Left forelimb (tissue), 1 donor: ENCODE results near the gene WDFY3.

Experiments
- DNase-seq: peaks from one replicate; pipeline ENCODE4 v3.0.0-alpha.2; 2018; ENCODE audit warnings: low spot score

Gene WDFY3

GRCh38 chr4:84912741-84913140 is 53.7 kb downstream of the WDFY3 start:
- no peak for DNase-seq

GRCh38 chr4:84908876-84909275 is 57.6 kb downstream of the WDFY3 start:
- no peak for DNase-seq

GRCh38 chr4:84907145-84907544 is 59.3 kb downstream of the WDFY3 start:
- DNase-seq = no peak

GRCh38 chr4:84905646-84906045 is 60.8 kb downstream of the WDFY3 start:
- DNase-seq = no peak

GRCh38 chr4:84901740-84902281 is 64.7 kb downstream of the WDFY3 start:
- no peak for DNase-seq

GRCh38 chr4:84901173-84901572 is 65.3 kb downstream of the WDFY3 start:
- DNase-seq = no peak

- no peak for DNase-seq
These were observed 66.9 kb downstream of the WDFY3 start for GRCh38 chr4:84899616-84900015.

- DNase-seq = no peak
These were observed 69.0 kb downstream of the WDFY3 start for GRCh38 chr4:84897516-84897915.

GRCh38 chr4:84895283-84895682 is 71.2 kb downstream of the WDFY3 start:
- DNase-seq = no peak

- DNase-seq = no peak
These were observed 71.9 kb downstream of the WDFY3 start for GRCh38 chr4:84894621-84895020.

- no peak for DNase-seq
These were observed 73.5 kb downstream of the WDFY3 start for GRCh38 chr4:84892950-84893349.

- no peak for DNase-seq
These were observed 78.7 kb downstream of the WDFY3 start for GRCh38 chr4:84887824-84888223.

GRCh38 chr4:84879651-84880200 is 86.8 kb downstream of the WDFY3 start:
- no peak for DNase-seq

- no peak for DNase-seq
These were observed 87.9 kb downstream of the WDFY3 start for GRCh38 chr4:84878546-84878945.

- no peak for DNase-seq
These were observed 88.4 kb downstream of the WDFY3 start for GRCh38 chr4:84878090-84878489.

- DNase-seq = no peak
These were observed 89.2 kb downstream of the WDFY3 start for GRCh38 chr4:84877051-84877833.

- no peak for DNase-seq
These were observed 90.7 kb downstream of the WDFY3 start for GRCh38 chr4:84875636-84876371.

- DNase-seq = no peak
These were observed 91.9 kb downstream of the WDFY3 start for GRCh38 chr4:84874619-84875018.

GRCh38 chr4:84870398-84871163 is 95.9 kb downstream of the WDFY3 start:
- no peak for DNase-seq

- DNase-seq = no peak
These were observed 100.2 kb downstream of the WDFY3 start for GRCh38 chr4:84866295-84866694.

- no peak for DNase-seq
These were observed 100.9 kb downstream of the WDFY3 start for GRCh38 chr4:84865600-84865999.

- DNase-seq = no peak
These were observed 104.4 kb downstream of the WDFY3 start for GRCh38 chr4:84862064-84862463.
